ENCODE measurements around the gene LRP5. TPM values are rescaled to one million over a fixed set of nuclear protein-coding genes. Genes with fewer than 3 reads are reported as not detected.

LRP5 gene
- total and polyA plus RNA-seq, 3 donors from 2014 or later: 15.7 to 21.3 (median 20.6) TPM

- intact Hi-C loops (cut with DNase I; ENCODE audit: low total_unique reads): no loop called here
- 98% methylated on average over 32 of the region's 32 CpGs; no CpG with 5 or more reads in 1 of the 2 donors for WGBS, 2 donors
Measured at GRCh38 chr11:68347841-68348240, 35.5 kb downstream of the LRP5 start.

GRCh38 chr11:68349461-68350249 is 37.3 kb downstream of the LRP5 start:
- H3K4me1 ChIP-seq: peaks cover 4% of the 10 kb centered on the region
- H3K27ac ChIP-seq: no peak overlapping the region
- 94 to 98% methylated on average over 9 to 15 of the region's 15 CpGs for WGBS, 2 donors
- no peaks in the 10 kb centered on the region for H3K27me3 ChIP-seq
- intact Hi-C loops (cut with DNase I; ENCODE audit: low total_unique reads): no loop called here
- TF ChIP-seq CTCF (IDR thresholded peaks at IDR 0.05) (no peak), POLR2A (IDR thresholded peaks at IDR 0.05) (no peak)
- H3K9me3 ChIP-seq: no peaks in the 10 kb centered on the region
- no peak overlapping the region for H3K4me3 ChIP-seq
- DNase-seq: no peak
- no peaks in the 10 kb centered on the region for H3K36me3 ChIP-seq (ENCODE audit: low read depth, missing control alignments)

More at GRCh38 chr11:68347841-68348240, 35.5 kb downstream of the LRP5 start:
- no peaks in the 10 kb centered on the region for H3K4me1 ChIP-seq
- no peak overlapping the region for H3K27ac ChIP-seq
- no peaks in the 10 kb centered on the region for H3K27me3 ChIP-seq
- no peak overlapping the region for H3K4me3 ChIP-seq
- TF ChIP-seq POLR2A (IDR thresholded peaks at IDR 0.05): no peak
- TF ChIP-seq CTCF (IDR thresholded peaks at IDR 0.05): no peak
- DNase-seq: no peak
- no peaks in the 10 kb centered on the region for H3K9me3 ChIP-seq
- no peaks in the 10 kb centered on the region for H3K36me3 ChIP-seq (ENCODE audit: low read depth, missing control alignments)

- Histone ChIP-seq H3K9me3 (no peaks in the 10 kb centered on the region), H3K36me3 (ENCODE audit: low read depth, missing control alignments) (no peaks in the 10 kb centered on the region), H3K27ac (no peak overlapping the region), H3K4me1 (peaks cover 4% of the 10 kb centered on the region), H3K4me3 (no peak overlapping the region), H3K27me3 (no peaks in the 10 kb centered on the region)
- 84 to 93% methylated on average over 17 to 28 of the region's 28 CpGs for WGBS, 2 donors
- TF ChIP-seq CTCF (IDR thresholded peaks at IDR 0.05) (no peak), POLR2A (IDR thresholded peaks at IDR 0.05) (no peak)
- intact Hi-C loops (cut with DNase I; ENCODE audit: low total_unique reads): no loop called here
- DNase-seq: no peak
Measured at GRCh38 chr11:68350759-68351449, 38.5 kb downstream of the LRP5 start.

- Histone ChIP-seq H3K4me1 (peaks cover 4% of the 10 kb centered on the region), H3K4me3 (no peak overlapping the region), H3K9me3 (no peaks in the 10 kb centered on the region), H3K27ac (no peak overlapping the region), H3K27me3 (no peaks in the 10 kb centered on the region), H3K36me3 (ENCODE audit: low read depth, missing control alignments) (no peaks in the 10 kb centered on the region)
- DNase-seq: no peak
- intact Hi-C loops (cut with DNase I; ENCODE audit: low total_unique reads): no loop called here
- WGBS, 2 donors: 92% methylated on average over 30 to 32 of the region's 32 CpGs
- TF ChIP-seq CTCF (IDR thresholded peaks at IDR 0.05): no peak
- no peak for TF ChIP-seq POLR2A (IDR thresholded peaks at IDR 0.05)
Measured at GRCh38 chr11:68351450-68352275, 39.3 kb downstream of the LRP5 start.

Data from testis (tissue), 3 donors.